ENCODE data around the gene SACS.
"Not testable (repeated sequence)": the region's sequence is repeated elsewhere in the genome, so short reads cannot be mapped to it uniquely, and the experiment has no call there.

The SACS gene

DNA sequence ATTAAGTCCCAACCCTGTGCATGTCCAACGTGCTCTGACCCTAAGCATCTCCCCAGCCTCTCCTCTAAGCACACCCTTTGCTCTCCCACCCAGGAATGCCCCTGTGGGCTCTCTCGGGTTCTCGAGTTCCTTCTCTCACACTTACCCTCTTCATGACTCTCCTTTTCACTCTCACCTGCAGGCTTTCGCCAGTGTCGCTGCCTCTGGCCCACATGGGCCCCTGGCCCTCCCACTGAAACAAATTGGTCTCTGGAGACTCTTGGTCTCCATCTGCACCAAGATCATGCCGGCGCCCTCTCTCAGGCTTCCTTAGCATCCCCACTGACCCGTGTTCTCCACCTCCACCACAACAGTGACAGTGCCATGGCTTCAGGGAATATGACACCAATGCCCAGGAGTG, 19.6 kb upstream of the SACS start:
- no peak for DNase-seq

DNA sequence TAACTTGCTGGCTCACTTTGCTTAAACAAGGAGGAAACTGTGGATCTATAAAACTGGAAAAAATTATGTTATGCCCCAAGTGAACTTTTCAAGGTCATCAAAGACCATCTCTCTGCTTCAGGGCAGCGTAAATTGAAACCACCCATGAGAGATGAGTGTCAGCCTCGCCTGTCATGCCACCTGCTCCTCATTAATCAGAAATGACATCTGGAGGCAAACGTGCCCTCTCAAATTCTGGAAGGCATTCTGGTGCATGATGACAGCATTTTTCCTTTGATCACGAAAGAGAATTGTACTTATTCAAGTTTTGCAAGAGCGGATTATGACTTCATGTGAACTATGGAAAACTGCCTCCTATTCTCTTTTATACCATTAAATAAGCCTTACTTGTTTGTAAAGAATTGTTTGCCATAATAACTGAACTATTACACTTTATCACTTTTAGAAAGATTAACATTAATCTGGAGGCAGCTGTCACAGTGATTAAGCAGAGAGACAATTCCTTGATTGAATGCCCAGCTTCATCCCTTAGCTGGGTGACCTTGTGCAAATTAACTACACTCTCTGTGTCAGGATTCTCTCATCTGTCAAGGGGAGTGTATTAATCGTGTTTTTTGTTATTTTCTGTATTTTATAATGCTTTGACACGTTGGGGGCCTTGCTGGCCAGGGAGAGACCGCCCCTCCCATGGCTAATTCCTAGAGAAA, 17.0 kb upstream of the SACS start:
- DNase-seq = no peak

DNA sequence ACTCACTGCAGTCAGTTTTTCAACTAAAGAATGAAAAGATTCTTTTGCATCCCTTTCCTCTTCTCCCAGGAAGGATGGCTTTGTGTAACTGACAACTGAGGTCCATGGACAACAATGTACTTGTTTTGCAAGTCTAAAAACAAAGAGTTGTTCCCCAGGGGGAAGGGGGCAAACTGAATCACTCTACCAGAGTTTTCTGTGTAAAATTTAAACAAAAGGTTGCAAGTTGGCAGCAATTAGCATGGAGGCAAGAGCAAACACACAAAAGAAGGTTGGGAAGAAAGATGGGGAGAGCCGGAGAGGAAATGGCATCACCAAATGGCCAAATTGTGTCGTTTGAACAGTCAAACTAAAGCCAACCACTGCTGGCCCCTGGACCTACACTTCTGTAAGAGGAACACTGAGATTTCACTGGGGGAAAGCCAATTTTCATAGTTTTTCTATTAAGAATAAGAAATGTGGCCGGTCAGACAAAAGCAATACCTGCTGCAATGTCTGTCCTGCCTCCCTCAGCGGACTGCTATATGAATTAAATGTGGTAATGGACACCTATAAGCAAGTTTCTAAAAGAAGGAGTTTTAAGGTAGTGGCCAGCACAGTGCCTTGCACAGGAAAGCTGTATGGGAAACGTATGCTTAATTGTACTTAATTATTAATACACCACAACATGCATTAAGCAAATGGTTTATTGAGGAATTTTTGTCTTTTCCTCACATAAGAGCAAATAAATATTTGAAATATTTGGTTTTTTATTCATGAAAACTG, 16.1 kb upstream of the SACS start:
- no peak for DNase-seq

DNA sequence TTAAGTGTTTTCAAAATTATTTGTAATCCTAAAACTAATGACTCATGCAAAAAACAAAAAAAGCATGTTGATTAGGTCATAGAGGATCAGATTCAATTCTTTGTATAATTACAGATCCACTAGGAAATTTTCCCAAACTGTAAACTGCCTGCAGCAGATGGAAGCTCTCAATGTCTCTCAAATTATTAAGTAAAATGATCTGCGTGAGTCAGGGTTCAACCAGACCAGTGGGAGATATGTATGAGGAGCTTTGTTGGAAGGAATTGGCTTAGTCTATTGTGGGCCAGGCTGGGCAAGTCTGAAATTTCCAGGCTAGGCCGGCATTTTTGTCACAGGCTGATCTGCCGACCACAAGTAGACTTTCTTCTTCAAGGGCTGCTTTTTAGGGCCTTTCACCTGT, 14.4 kb upstream of the SACS start:
- no peak for DNase-seq

DNA sequence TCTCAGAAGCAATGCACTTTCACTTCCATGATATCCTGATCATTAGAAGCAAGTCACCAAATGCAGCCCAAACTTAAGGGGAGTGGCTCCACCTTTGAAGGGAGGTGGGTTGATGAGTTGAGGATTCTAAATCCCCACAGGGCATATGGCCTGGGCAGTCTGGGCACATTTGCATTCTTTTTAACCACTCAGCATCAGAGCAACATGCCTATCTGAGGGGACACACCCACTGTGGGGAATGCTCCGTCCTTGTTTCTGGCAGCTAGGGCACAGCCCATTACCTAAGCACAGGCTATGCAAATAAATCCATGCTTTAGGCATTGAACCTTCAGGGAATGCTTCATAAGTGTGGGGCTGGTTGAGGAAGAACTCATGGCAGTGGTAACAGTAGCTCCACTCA, 12.3 kb upstream of the SACS start:
- DNase-seq = no peak

DNA sequence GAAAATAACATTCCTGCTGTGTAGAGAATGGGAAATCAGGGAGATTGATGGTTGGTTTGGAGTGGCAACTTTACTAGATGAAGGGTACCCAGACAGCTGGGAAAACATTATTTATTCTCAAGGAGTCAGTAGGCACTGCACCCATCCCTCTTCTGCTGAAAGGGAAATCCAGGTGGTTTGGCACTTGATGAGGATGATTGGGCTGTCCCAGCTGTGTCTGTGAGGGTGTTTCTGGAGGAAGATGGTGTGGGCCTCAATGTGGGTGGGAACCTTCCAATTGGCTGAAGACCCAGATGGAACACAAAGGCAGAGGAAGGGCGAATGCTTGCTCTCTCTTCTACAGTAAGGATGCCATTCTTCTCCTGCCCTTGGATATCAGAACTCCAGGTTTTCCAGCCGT, 10.4 kb upstream of the SACS start:
- DNase-seq = no peak

DNA sequence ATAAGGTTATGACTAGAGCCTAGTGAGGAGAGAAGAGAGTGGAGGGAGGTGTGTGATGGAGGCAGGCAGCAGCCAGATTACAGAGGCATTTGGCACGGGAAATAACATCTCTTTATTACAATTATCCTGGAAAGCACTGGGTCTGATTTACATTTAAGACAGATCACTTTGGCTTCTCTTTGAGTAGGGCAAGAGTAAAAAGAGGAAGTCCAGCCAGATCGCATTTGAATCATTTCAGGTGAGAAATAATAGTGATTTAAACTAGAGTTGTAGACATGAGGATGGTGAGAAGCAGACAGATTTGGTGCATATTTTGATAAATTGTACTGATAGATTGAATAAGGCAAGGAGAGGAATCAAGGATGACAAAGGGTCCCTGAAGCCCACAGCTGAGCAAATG, 9.6 kb upstream of the SACS start:
- no peak for DNase-seq

DNA sequence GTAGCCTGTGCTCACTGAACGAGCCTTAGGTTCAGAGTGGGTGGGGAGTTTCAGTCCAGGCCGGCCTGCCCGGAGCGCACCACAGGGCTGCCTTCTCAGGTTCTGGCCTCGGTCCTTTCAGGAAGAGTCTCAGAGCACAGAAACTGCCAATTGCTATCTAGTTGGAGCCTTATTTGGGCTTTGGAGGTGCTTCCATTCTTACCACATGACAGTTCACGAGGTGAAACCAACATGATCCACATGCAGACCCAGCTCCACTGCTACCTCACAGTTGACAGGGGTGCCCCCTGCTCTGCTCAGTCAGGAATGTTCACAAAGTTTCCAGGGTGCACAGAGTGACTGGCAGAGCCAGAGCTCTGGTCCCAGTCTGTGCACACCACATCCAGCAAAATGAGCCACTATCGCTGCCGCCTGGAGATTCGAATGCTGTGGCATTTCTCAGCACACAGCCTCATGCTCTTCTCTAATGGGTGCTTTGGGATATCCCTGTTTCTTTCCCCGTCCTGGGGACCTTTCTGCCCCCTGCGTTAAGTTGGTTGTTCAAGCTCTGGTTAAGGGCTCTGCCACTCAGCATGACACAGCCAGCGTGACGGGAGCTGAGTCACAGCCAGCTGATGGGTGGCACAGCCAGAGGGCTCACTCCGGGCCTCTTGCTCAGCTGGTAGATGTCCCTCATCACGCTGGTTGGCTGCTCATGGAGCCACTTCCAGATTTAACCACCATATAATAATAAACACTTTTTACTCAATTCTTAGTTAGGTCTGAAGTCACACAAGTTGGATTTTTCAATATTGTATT, 7.5 kb upstream of the SACS start:
- no peak for DNase-seq

DNA sequence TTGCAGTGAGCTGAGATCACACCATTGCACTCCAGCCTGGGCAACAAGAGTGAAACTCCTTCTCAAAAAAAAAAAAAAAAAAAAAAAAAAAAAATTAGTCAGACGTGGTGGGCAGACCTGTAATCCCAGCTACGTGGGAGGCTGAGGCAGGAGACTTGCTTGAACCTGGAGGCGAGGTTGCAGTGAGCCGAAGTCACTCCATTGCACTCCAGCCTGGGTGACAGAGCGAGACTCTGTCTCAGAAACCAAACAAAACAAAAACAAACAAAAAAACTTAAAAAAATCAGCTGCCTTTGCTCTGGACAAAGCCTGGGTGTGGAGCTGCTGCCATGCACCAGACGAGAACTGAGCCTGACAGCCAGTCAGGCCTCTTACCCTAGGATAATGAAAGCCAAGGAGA, 6.8 kb upstream of the SACS start:
- not testable (repeated sequence) for DNase-seq

DNA sequence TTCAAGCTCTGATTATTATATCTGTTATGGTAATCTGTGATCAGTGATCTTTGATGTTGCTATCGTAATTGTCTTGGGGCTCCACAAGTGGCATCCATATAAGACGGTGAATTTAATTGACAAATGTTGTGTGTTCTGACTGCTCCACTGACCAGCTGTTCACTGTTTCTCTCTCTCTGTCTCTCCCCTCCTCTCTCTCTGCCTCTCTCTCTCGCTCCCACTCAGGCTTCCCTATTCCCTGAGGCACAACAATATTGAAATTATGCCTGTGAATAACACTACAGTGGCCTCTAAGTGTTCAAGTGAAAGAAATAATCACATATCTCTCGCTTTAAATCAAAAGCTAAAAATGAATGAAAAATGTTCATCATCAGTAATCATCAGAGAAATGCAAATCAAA, 4.4 kb upstream of the SACS start:
- no peak for DNase-seq

DNA sequence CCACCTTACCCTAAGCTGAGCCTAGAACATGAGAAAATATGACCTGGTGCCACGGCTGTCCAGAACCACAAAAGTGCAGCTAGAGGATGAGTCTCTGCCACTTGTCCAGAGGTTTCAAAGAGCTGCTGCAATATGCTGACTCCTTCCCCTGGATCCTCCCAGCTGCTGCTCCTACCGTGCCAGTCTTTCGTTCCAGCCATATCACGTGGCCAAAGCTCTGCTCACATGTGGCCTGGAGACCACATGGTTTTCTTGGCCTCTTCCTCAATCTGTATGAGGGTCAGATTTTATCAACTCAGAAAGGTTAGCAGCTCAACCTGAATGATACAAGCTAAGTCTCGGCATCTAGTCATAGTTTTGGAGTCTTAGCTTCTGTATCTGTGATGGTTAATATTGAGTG, 3.2 kb upstream of the SACS start:
- no peak for DNase-seq

DNA sequence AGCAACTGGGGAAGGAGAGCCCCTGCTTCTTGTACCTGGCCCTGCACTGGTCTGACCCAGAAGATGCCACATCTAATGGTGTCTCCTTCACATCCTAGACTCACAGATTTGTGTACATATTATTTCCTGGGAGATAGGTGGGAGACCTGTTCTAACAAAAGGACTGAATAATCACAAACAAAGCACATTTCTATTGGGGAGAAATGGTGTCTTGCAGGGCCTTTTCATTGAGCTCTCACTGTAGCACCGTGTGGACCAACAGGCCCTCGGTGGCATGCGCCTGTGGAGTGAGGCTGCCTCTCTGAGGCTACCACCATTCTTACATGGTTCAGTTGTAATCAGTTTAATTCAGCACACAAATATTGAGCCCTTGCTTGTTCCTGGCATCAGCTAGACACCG, 989 bp upstream of the SACS start:
- DNase-seq = no peak

DNA sequence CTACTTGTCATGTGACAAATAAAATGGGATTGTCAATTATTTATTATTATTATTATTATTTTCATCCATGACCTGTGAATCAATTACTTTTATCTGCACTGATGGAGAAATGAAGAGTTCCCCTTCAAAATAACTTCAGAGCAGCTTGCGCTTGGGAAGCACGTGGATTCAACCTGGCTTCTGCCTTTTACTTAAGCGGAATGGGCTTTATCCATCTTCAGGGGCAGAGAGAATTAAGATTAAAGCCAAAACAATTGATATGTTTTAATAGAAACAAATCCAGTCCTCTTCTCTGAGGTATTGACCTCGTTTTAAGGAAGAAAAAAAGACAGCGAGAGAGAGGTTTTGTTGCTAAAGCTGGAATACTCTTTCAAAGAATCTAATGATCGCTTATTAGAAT, 876 bp downstream of the SACS start:
- DNase-seq = no peak

DNA sequence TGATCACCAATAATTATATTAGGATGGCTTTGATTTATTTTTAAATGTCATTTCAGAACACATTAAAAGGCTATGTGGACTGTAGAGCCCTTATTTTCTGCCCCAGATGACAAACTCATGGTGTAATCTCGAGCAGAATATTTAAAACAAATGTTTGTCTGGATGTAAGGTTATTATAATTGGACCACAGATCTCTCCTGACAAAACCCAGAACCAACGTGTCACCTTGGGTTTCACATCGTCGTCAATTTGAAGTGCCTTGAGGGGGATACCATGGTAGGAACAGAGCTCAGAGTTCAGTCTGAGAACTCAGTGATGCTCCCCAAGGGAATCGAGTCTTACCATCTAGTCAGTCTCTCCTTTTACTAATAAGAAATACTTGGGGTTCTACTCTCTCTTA, 2.8 kb downstream of the SACS start:
- no peak for DNase-seq

DNA sequence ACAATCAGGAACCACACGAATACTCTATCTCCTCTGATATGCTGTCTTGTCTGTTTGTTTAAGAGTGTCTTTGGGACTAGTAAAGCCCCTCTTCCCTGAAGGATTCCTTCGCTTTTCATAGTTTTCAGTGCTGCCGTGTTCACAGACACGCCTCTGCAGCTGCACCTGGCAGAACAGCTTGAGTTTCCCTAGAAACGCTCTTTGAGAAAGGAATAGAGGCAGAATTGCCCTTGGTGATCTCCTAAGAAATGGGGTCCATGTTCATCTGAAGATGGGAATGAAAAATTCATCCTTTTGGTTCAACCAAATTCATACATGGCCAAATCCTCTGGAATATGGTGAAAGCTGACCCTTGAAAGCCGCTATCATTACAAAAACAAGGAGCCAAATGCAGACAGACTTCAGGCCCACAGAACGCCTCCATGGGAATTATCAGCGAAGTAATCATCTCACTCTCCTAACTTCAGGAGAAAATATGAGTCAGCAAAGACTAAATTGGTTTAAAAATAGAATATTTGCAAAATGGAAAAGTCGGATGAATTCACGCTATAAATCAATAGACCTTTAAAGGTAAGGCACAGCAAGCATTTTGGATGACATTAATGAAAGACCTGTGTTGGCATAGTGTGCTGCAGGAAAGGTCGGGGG, 5.5 kb downstream of the SACS start:
- no peak for DNase-seq

DNA sequence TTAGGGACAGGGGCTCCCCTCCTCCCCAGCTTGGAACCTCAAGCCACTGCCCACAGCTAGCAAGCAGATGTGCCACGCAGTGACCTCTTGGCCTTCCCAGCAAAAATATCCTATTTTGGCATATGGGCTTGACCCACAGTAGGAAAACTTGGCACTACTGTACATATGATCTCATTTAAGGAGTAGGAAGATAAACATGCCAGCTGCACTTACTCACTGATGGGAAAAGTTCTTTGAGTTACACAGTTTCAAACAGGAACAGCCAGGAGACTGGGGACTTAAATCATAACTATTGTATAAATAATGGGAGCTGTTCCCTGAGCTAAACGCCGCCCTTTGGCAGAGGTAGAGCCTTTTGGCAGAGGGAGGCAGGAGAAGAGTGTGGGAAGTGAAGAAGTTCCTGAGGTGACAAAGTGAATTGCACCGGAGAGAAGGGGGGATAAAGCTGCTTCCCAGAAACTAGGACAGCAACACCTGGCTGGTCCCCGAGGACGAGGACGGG, 6.1 kb downstream of the SACS start:
- no peak for DNase-seq

DNA sequence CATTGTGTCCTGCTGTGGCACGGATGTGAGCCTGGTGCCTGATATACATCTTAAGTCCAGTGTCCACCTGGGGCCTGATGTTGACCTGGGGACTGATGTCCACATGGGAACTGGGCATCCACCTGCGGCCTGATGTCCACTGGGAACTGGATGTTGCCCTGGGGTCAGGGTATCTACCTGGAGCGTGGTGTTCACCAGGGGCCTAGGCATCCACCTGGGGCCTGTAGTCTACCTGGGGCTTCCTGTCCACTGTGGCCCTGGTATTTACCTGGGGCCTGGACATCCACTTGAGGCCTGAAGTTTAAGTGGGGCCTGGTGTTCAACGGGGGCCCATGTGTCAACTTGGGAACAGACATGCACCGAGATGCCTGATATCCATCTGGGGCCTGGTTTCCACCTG, 11.9 kb downstream of the SACS start:
- DNase-seq = no peak

DNA sequence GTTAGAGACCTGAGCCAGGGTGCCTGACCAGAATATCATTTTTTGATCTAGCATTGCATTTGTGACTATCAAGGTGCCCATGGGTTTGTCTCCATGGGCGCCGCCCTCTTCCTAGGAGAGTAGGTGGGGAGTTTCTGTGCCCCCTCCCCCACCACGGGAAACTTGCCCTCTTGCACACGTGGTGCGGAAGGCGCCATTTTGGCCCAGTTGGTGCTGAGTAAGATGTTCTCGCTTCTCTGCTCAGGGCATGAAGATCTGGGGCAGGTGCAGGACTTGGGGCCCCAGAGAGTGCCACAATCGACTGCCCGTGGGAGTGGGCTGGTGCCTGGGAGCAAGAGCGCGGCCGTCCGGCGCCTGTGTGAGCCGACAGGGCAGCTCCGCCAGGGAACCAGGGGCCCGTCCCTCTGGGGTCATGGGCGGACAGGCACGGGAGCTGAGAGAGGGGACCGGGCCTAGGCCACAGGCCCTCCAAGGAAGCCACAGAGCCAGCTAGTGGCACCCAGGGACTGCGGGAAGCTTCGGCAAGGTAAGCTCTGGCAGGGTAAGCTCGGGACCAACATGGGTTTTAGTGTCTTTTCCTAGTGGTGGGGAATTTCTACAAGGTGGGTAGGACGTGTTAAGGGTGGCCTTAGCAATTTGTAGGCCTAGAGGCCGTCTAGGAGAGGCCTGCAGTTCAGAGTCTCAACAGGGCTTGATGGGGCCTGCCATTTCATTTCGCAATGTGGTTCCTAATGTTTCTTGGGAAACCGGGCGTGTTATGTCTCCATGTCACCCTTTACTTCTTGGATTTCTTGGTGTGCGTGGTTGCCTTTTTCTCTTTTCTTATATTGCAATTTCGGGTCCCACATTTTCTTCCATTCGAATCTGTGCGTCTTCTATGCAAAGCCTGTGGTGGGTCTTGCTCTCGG, 14.5 kb downstream of the SACS start:
- DNase-seq = no peak

DNA sequence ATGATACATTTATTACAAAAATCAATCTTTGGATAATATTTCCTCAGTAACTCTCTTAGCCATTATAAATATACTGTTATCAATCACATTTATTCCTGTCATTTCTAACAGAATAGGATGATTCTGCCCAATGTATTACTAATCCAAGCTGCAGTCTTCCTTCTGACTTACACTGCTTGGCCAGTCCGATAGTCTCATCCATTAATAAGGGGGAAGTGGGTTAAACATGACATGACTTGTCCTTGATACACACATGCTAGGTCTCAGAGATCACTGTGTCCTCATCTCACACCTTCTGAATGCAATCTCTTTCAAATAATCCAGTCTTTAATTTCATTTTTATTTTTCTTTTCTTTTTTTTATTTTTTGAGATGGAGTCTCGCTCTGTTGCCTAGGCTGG, 18.8 kb downstream of the SACS start:
- no peak for DNase-seq

DNA sequence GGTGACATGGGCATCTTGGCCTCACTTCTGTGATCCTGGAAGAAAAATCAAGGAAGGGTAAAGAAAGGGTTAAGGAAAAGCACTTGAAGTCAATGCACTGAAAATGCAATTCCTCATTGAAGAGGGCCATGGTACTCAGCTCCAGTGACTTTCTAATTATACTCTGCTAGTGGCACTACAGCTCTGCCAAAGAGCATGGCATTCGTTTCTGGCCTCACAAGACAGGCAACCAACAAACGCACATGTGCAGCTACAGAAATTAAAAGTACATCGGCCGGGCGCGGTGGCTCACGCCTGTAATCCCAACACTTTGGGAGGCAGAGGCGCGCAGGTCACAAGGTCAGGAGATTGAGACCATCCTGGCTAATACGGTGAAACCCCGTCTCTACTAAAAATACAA, 21.8 kb downstream of the SACS start:
- DNase-seq = no peak

DNA sequence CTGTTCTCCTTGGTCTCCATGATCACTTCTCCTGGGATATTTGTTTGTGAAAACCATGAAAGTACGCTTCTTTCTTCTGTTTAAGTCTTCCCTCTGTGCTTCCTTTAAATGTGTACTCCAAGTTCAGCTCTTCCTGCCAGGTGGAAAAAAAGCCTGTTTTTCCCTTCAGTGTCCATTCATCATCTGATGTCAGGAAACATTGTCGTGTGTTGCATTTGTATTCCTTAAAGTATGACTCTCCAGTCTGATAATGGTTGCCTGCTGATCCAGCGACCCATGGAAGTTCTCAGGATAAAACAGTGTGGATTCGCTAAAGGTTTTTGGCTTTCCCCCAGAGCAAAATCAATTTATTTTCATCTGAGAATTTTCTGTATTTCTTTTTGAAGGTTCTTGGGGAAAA, 22.3 kb downstream of the SACS start:
- no peak for DNase-seq

DNA sequence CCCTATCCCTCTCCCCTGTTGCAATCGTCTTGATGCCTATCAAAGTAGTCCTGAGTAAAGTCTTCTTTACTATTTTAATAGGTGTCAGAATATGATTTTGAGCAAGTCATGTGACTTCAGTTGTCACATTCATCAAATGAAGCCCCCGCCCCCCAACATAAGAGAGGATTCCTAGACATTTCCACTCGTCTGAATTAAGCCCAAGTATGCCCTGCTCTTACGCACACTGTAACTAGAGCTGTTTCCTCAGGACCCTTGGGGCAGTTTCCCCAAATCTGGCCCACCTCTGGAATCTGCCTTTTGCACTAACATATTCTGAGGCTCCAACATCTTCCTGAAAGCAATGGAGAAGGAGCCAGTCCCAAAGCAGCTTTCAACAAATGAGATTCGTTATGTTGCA, 25.5 kb downstream of the SACS start:
- no peak for DNase-seq

Data from effector CD4-positive, alpha-beta T cell (primary cell).